GM12864 (cell line): ENCODE data around the gene TRIM24.

Experiments used
- DNase-seq: peaks from one replicate; pipeline ENCODE4 v3.0.0-alpha.2; 2011; ENCODE audit warnings: low read depth
- H3K4me3 ChIP-seq: 2 replicates; pipeline ENCODE4 v1.5.1; 2011; ENCODE audit warnings: mild to moderate bottlenecking, low read depth, low read length, control low read depth
- CTCF ChIP-seq: IDR thresholded peaks from 2 replicates; pipeline ENCODE4 v1.5.1; 2011; ENCODE audit warnings: low read depth, mild to moderate bottlenecking, moderate library complexity, low read length, control low read depth, inconsistent platforms; ENCODE audit errors: missing control alignments

TRIM24 gene

GRCh38 chr7:138512885-138513284 is 52.8 kb downstream of the TRIM24 start:
- TF ChIP-seq CTCF: no peak
- DNase-seq: no peak
- no peak overlapping the region for H3K4me3 ChIP-seq

- no peak overlapping the region for H3K4me3 ChIP-seq
- no peak for DNase-seq
- TF ChIP-seq CTCF: no peak
These were observed 53.3 kb downstream of the TRIM24 start for GRCh38 chr7:138513344-138513871.

GRCh38 chr7:138514044-138514443 is 54.0 kb downstream of the TRIM24 start:
- no peak for TF ChIP-seq CTCF
- DNase-seq: no peak
- H3K4me3 ChIP-seq: no peak overlapping the region

GRCh38 chr7:138515001-138515528 is 55.0 kb downstream of the TRIM24 start:
- no peak overlapping the region for H3K4me3 ChIP-seq
- no peak for DNase-seq
- no peak for TF ChIP-seq CTCF

- no peak for DNase-seq
- no peak for TF ChIP-seq CTCF
- H3K4me3 ChIP-seq: no peak overlapping the region
These were observed 59.2 kb downstream of the TRIM24 start for GRCh38 chr7:138519061-138519798.

- H3K4me3 ChIP-seq: no peak overlapping the region
- DNase-seq: no peak
- no peak for TF ChIP-seq CTCF
These were observed 60.7 kb downstream of the TRIM24 start for GRCh38 chr7:138520742-138521141.

- H3K4me3 ChIP-seq: no peak overlapping the region
- no peak for TF ChIP-seq CTCF
- DNase-seq: no peak
These were observed 61.9 kb downstream of the TRIM24 start for GRCh38 chr7:138521837-138522461.
